Sigmoid colon (tissue), 4 donors: ENCODE data around the gene ANO9.

Experiments
- CTCF ChIP-seq, 4 experiments: fragments of 450-650 bp in 3 of 4; fragments of 200-600 bp in 1 of 4; IDR thresholded peaks; one replicate each; pipeline ENCODE4 v1.5.1; 2016 to 2019; ENCODE audit warnings: antibody characterized with exemption in 4 of 4, mild to moderate bottlenecking in 3 of 4, moderate library complexity in 2 of 4
- EP300 ChIP-seq, 4 donors: sonication (generic); formaldehyde crosslinking; IDR thresholded peaks; one replicate each; pipeline ENCODE4 v1.6.1; 2017; ENCODE audit warnings: antibody characterized with exemption in 4 of 4
- POLR2A ChIP-seq, 2 donors: fragments of 450-650 bp; IDR thresholded peaks; one replicate each; pipeline ENCODE4 v1.6.1; 2016; ENCODE audit warnings: antibody characterized with exemption in 2 of 2, mild to moderate bottlenecking in 2 of 2, moderate library complexity in 2 of 2
- POLR2AphosphoS5 ChIP-seq, 4 donors: sonication (generic); formaldehyde crosslinking; IDR thresholded peaks; one replicate each; pipeline ENCODE4 v1.6.1; 2017; ENCODE audit warnings: antibody characterized with exemption in 4 of 4

GRCh38 chr11:442611-443081, 835 bp upstream of the ANO9 start:
- TF ChIP-seq CTCF (IDR thresholded peaks at IDR 0.05) (no peak), EP300 (IDR thresholded peaks at IDR 0.05) (no peak), POLR2A (IDR thresholded peaks at IDR 0.05) (no peak), POLR2AphosphoS5 (IDR thresholded peaks at IDR 0.05) (no peak)
